Suprapubic skin (tissue), 4 donors: ENCODE results near the gene PLEKHH1. TPM values are rescaled to one million over a fixed set of nuclear protein-coding genes. Genes with fewer than 3 reads are reported as not detected.

Experiments used
- DNase-seq, 2 donors: peaks; one replicate each; pipeline ENCODE4 v3.0.0-alpha.2; 2019; ENCODE audit warnings: low spot score in 2 of 2
- H3K27ac ChIP-seq: fragments of 200-600 bp; sonication (generic); one replicate; pipeline ENCODE4 v1.5.1; 2019
- H3K27me3 ChIP-seq: fragments of 200-600 bp; sonication (generic); one replicate; pipeline ENCODE4 v1.5.1; 2019
- H3K36me3 ChIP-seq: fragments of 200-600 bp; sonication (generic); one replicate; pipeline ENCODE4 v1.5.1; 2019
- H3K4me1 ChIP-seq: fragments of 200-600 bp; sonication (generic); one replicate; pipeline ENCODE4 v1.5.1; 2019
- H3K4me3 ChIP-seq: fragments of 200-600 bp; sonication (generic); one replicate; pipeline ENCODE4 v1.5.1; 2019; ENCODE audit warnings: mild to moderate bottlenecking
- H3K9me3 ChIP-seq: fragments of 200-600 bp; sonication (generic); one replicate; pipeline ENCODE4 v1.5.1; 2019
- EP300 ChIP-seq: sonication (generic); formaldehyde crosslinking; IDR thresholded peaks from one replicate; pipeline ENCODE4 v1.6.1; 2017; ENCODE audit warnings: antibody characterized with exemption
- POLR2A ChIP-seq, 2 donors: fragments of 450-650 bp; IDR thresholded peaks; one replicate each; pipeline ENCODE4 v1.6.1; 2017; ENCODE audit warnings: antibody characterized with exemption in 2 of 2, mild to moderate bottlenecking in 2 of 2, moderate library complexity in 2 of 2
- POLR2AphosphoS5 ChIP-seq, 3 donors: sonication (generic); formaldehyde crosslinking; IDR thresholded peaks; one replicate each; pipeline ENCODE4 v1.6.1; 2017; ENCODE audit warnings: antibody characterized with exemption in 3 of 3
- WGBS: methylation state at CpG from one replicate; pipeline ENCODE4 v1.1.5; 2018; 5-methylcytosine and 5-hydroxymethylcytosine counted together
- total RNA-seq, 4 donors: library from RNA; depleted of rRNA; stranded (reverse); fragments of >200 nt; gene quantifications; one replicate each; pipeline ENCODE4 v1.1.0, GENCODE V29; 2016
- TF ChIP-seq, protein P1 (sequence below), 2 donors: fragments of 200-600 bp in 1 of 2; fragments of 450-650 bp in 1 of 2; sonication (generic) in 1 of 2; IDR thresholded peaks; one replicate each; pipeline ENCODE4 v1.5.1; 2016 to 2019; ENCODE audit warnings: antibody characterized with exemption in 2 of 2, mild to moderate bottlenecking in 1 of 2, moderate library complexity in 1 of 2

PLEKHH1 gene
- total RNA-seq, 4 donors from 2014 or later: 15.3 to 75.6 (median 23.7) TPM

DNA sequence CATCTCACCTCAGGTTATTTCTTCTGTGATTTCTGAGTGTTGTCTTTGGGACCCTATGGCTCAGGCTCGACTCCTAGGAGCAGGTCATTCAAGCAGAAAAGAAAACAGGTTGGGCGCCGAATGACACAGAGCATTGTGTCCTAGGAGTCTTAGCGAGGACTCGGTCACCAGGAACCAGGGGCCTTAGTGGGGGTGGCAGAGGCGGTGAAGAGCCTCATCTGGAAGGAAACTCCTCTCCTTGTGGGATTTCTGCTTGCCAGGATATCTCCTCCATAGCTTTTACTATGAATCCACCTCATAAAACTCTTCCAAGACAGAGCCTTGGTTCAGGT, 630 bp downstream of the PLEKHH1 start:
- Histone ChIP-seq H3K4me1 (peaks cover 23% of the 10 kb centered on the region), H3K36me3 (no peaks in the 10 kb centered on the region), H3K27ac (peak overlapping the region; percentile 78), H3K27me3 (no peaks in the 10 kb centered on the region), H3K9me3 (no peaks in the 10 kb centered on the region), H3K4me3 (peak overlapping the region; percentile 86)
- no peak for DNase-seq
- TF ChIP-seq POLR2A (IDR thresholded peaks at IDR 0.05) (no peak), EP300 (no peak), POLR2AphosphoS5 (IDR thresholded peaks at IDR 0.05) (no peak)
- TF ChIP-seq, protein P1, sequence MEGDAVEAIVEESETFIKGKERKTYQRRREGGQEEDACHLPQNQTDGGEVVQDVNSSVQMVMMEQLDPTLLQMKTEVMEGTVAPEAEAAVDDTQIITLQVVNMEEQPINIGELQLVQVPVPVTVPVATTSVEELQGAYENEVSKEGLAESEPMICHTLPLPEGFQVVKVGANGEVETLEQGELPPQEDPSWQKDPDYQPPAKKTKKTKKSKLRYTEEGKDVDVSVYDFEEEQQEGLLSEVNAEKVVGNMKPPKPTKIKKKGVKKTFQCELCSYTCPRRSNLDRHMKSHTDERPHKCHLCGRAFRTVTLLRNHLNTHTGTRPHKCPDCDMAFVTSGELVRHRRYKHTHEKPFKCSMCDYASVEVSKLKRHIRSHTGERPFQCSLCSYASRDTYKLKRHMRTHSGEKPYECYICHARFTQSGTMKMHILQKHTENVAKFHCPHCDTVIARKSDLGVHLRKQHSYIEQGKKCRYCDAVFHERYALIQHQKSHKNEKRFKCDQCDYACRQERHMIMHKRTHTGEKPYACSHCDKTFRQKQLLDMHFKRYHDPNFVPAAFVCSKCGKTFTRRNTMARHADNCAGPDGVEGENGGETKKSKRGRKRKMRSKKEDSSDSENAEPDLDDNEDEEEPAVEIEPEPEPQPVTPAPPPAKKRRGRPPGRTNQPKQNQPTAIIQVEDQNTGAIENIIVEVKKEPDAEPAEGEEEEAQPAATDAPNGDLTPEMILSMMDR (IDR thresholded peaks at IDR 0.05): no peak
- 61% methylated on average over 6 of the region's 6 CpGs for WGBS

GRCh38 chr14:67536087-67536486, 3.0 kb downstream of the PLEKHH1 start:
- Histone ChIP-seq H3K36me3 (no peaks in the 10 kb centered on the region), H3K4me3 (no peak overlapping the region), H3K27me3 (no peaks in the 10 kb centered on the region), H3K4me1 (peaks cover 29% of the 10 kb centered on the region), H3K27ac (no peak overlapping the region), H3K9me3 (no peaks in the 10 kb centered on the region)
- DNase-seq: no peak
- TF ChIP-seq, protein P1 (IDR thresholded peaks at IDR 0.05): no peak
- TF ChIP-seq EP300: no peak
- WGBS: 69% methylated on average over 4 of the region's 4 CpGs

DNA sequence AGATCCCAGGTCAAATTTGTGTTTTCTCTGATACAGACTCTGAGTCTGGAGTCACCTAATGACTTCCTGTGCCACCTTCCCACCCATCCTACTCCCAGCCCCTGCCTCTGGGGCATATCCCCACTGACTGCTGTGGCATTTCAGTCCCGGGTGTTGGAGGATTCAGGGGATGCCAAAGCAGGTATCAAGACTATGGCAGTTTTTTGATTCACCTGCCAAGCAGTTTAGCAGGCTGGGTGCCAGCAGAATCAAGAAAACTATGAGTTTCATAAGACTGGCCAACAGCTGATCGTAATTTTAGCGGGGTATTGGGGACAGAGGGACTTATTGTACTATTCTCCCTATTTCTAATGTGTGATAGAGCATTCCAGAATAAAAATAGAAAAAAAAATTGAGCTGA, 4.6 kb downstream of the PLEKHH1 start:
- no peak for TF ChIP-seq POLR2AphosphoS5 (IDR thresholded peaks at IDR 0.05)
- TF ChIP-seq, protein P1 (IDR thresholded peaks at IDR 0.05): no peak
- TF ChIP-seq POLR2A (IDR thresholded peaks at IDR 0.05): no peak
- TF ChIP-seq EP300: no peak
- DNase-seq: no peak

GRCh38 chr14:67538501-67538900, 5.4 kb downstream of the PLEKHH1 start:
- Histone ChIP-seq H3K36me3 (no peaks in the 10 kb centered on the region), H3K4me1 (peaks cover 20% of the 10 kb centered on the region), H3K9me3 (no peaks in the 10 kb centered on the region), H3K27ac (peak overlapping the region; percentile 28), H3K4me3 (no peak overlapping the region), H3K27me3 (no peaks in the 10 kb centered on the region)
- no peak for DNase-seq
- TF ChIP-seq, protein P1 (IDR thresholded peaks at IDR 0.05): no peak
- TF ChIP-seq EP300: no peak
- TF ChIP-seq POLR2AphosphoS5 (IDR thresholded peaks at IDR 0.05): no peak
- TF ChIP-seq POLR2A (IDR thresholded peaks at IDR 0.05): no peak
- WGBS: 40% methylated on average over 2 of the region's 2 CpGs

More for the DNA sequence above, 4.6 kb downstream of the PLEKHH1 start:
- 50% methylated on average over 3 of the region's 3 CpGs for WGBS
- no peaks in the 10 kb centered on the region for H3K27me3 ChIP-seq
- H3K4me3 ChIP-seq: no peak overlapping the region
- H3K27ac ChIP-seq: no peak overlapping the region
- no peaks in the 10 kb centered on the region for H3K9me3 ChIP-seq
- H3K36me3 ChIP-seq: no peaks in the 10 kb centered on the region
- H3K4me1 ChIP-seq: peaks cover 25% of the 10 kb centered on the region

GRCh38 chr14:67539116-67539515, 6.0 kb downstream of the PLEKHH1 start:
- peak in 1 of 2 donors; percentile 8 for DNase-seq
- H3K27ac ChIP-seq: peak overlapping the region; percentile 28
- no peak overlapping the region for H3K4me3 ChIP-seq
- TF ChIP-seq EP300 (no peak), POLR2AphosphoS5 (IDR thresholded peaks at IDR 0.05) (no peak), POLR2A (IDR thresholded peaks at IDR 0.05) (no peak)
- TF ChIP-seq, protein P1 (IDR thresholded peaks at IDR 0.05): no peak
- 74% methylated on average over 5 of the region's 5 CpGs for WGBS
- H3K27me3 ChIP-seq: no peaks in the 10 kb centered on the region
- H3K4me1 ChIP-seq: peaks cover 16% of the 10 kb centered on the region
- no peaks in the 10 kb centered on the region for H3K36me3 ChIP-seq
- H3K9me3 ChIP-seq: no peaks in the 10 kb centered on the region
